ENCODE results near the gene N4BP2.

DNA sequence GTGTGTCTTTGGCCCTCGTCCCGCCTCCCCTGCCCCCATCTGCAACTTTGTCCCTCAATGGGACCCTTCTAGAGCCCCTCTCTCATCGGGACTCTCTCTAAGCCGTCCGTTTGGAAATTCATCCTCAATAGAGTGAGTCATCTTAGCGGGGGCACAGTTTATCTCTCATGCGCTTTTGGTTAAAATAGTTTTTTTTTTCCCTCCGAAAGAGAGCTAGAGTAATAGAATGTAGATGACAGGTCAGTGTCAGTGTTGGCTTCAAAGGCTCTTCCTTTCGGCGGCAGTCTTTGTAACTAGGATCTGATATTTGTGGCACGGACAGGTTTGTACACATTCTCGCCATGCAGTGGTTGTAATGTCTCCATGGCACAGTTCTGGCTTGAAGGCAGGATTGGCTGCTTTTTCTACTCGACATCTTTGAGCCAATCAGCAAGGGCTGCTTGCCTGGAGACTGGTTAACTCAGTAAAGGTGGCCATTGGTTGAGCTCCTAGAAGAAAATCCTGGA is 989 bp downstream of the N4BP2 start:
- no peak for TF ChIP-seq CTCF (tag by site-specific recombination; IDR thresholded peaks at IDR 0.05)
- TF ChIP-seq, protein P1, sequence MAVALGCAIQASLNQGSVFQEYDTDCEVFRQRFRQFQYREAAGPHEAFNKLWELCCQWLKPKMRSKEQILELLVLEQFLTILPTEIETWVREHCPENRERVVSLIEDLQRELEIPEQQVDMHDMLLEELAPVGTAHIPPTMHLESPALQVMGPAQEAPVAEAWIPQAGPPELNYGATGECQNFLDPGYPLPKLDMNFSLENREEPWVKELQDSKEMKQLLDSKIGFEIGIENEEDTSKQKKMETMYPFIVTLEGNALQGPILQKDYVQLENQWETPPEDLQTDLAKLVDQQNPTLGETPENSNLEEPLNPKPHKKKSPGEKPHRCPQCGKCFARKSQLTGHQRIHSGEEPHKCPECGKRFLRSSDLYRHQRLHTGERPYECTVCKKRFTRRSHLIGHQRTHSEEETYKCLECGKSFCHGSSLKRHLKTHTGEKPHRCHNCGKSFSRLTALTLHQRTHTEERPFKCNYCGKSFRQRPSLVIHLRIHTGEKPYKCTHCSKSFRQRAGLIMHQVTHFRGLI (tag by site-specific recombination; IDR thresholded peaks at IDR 0.05), result no peak
- no peak for TF ChIP-seq ZNF626 (tag by site-specific recombination; IDR thresholded peaks at IDR 0.05)

Data from HEK293 (cell line).